Activated CD8-positive, alpha-beta T cell treated with anti-CD3 and anti-CD28 coated beads for 36 hours (primary cell): Measurements from ENCODE around the gene OR10W1. TPM values are rescaled to one million over a fixed set of nuclear protein-coding genes. Genes with fewer than 3 reads are reported as not detected.

Experiments
- ATAC-seq: fragments of 200-7000 bp; cut with Tn5 transposase; one replicate; pipeline ENCODE4 v1.10.0; 2021; ENCODE audit warnings: mild to moderate bottlenecking, moderate library complexity
- CTCF ChIA-PET: fragments of 350-600 bp; sonication (Branson Sonifier 250); formaldehyde crosslinking; loops from one replicate; lab custom pipeline; 2021; ENCODE audit warnings: antibody characterized with exemption; lab: Charles Lee
- POLR2A ChIA-PET: fragments of 350-600 bp; sonication (Branson Sonifier 250); formaldehyde crosslinking; loops from one replicate; lab custom pipeline; 2021; ENCODE audit warnings: antibody characterized with exemption; lab: Charles Lee
- DNase-seq: peaks from one replicate; pipeline ENCODE4 v3.0.0-alpha.2; 2020
- H3K27ac Mint-ChIP-seq: one replicate; pipeline ENCODE4 v1.8.0; 2021; ENCODE audit warnings: mild to moderate bottlenecking, mixed read lengths
- H3K27me3 Mint-ChIP-seq: one replicate; pipeline ENCODE4 v1.8.0; 2021; ENCODE audit warnings: mixed read lengths
- H3K36me3 Mint-ChIP-seq: one replicate; pipeline ENCODE4 v1.8.0; 2021; ENCODE audit warnings: low read depth, mixed read lengths
- H3K4me1 Mint-ChIP-seq: one replicate; pipeline ENCODE4 v1.8.0; 2021; ENCODE audit warnings: low read depth, mixed read lengths
- H3K4me3 Mint-ChIP-seq: one replicate; pipeline ENCODE4 v1.8.0; 2021; ENCODE audit warnings: mild to moderate bottlenecking, moderate library complexity, mixed read lengths
- H3K9me3 Mint-ChIP-seq: one replicate; pipeline ENCODE4 v1.8.0; 2021; ENCODE audit warnings: mixed read lengths
- CTCF ChIP-seq: fragments of 200-600 bp; IDR thresholded peaks from one replicate; pipeline ENCODE4 v1.8.0; 2022; ENCODE audit warnings: antibody characterized with exemption, mild to moderate bottlenecking
- intact Hi-C: fragments of 100-400 bp; cut with micrococcal nuclease; formaldehyde crosslinking; loops from one replicate; pipeline ENCODE4 v1.10.0; 2022
- total RNA-seq, 2 experiments: library from RNA; stranded (reverse); gene quantifications; one replicate each; pipeline ENCODE4 v1.2.3, GENCODE V29; 2021

Gene OR10W1
- total RNA-seq, 2 experiments from 2014 or later = not detected

DNA sequence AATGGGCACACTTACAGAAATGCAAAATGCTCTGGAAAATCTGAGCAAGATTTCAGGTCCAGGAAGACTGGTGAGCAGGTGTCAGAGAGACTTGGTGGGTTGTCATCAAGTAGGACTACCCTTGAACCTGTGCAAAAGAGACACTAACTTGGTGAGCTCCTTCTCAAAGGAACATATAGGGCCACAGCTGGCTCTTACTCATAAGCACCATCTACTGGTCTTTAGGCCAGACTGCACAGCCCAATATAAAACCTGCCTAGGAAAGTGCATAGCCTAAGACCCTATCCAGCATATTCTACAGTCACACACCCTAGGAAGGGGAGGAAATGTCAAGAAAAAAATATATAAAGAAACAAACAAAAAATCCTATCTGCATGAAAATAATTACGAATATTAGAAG lies 18.2 kb upstream of the OR10W1 start:
- DNase-seq (peak; percentile 9), ATAC-seq (peak; percentile 55)
- no peaks in the 10 kb centered on the region for H3K9me3 Mint-ChIP-seq
- ChIA-PET CTCF (interaction anchor here (0.9 to 1.3 kb wide), 6 partner anchors 10 to 485 kb away, joined by 3 to 6 read pairs (median 3); no protein-coding TSS in a partner anchor), POLR2A (no interaction called here)
- no peak overlapping the region for H3K27ac Mint-ChIP-seq
- TF ChIP-seq CTCF = no peak
- intact Hi-C loops = no loop called here
- peaks cover 6% of the 10 kb centered on the region for H3K27me3 Mint-ChIP-seq
- H3K4me1 Mint-ChIP-seq = no peaks in the 10 kb centered on the region
- no peaks in the 10 kb centered on the region for H3K36me3 Mint-ChIP-seq
- H3K4me3 Mint-ChIP-seq = no peak overlapping the region

- CTCF ChIA-PET = interaction anchor here (0.7 to 1.3 kb wide), 6 partner anchors 11 to 484 kb away, joined by 3 to 6 read pairs (median 3); no protein-coding TSS in a partner anchor
- POLR2A ChIA-PET = no interaction called here
- peak; percentile 4 for DNase-seq
These were observed 17.5 kb upstream of the OR10W1 start for GRCh38 chr11:58285483-58286040.

GRCh38 chr11:58276151-58276550 lies 8.1 kb upstream of the OR10W1 start:
- no peaks in the 10 kb centered on the region for H3K9me3 Mint-ChIP-seq
- no peaks in the 10 kb centered on the region for H3K4me1 Mint-ChIP-seq
- DNase-seq = no peak
- peaks cover 12% of the 10 kb centered on the region for H3K27me3 Mint-ChIP-seq
- ChIA-PET CTCF (no interaction called here), POLR2A (no interaction called here)
- no peak overlapping the region for H3K27ac Mint-ChIP-seq
- ATAC-seq = no peak
- intact Hi-C loops = no loop called here
- H3K4me3 Mint-ChIP-seq = no peak overlapping the region
- no peaks in the 10 kb centered on the region for H3K36me3 Mint-ChIP-seq
- no peak for TF ChIP-seq CTCF

More at GRCh38 chr11:58285483-58286040, 17.5 kb upstream of the OR10W1 start:
- H3K4me3 Mint-ChIP-seq = no peak overlapping the region
- H3K4me1 Mint-ChIP-seq = no peaks in the 10 kb centered on the region
- no peak overlapping the region for H3K27ac Mint-ChIP-seq
- H3K36me3 Mint-ChIP-seq = no peaks in the 10 kb centered on the region
- no peak for ATAC-seq
- intact Hi-C loops = no loop called here
- H3K27me3 Mint-ChIP-seq = peaks cover 9% of the 10 kb centered on the region
- no peak for TF ChIP-seq CTCF
- H3K9me3 Mint-ChIP-seq = no peaks in the 10 kb centered on the region

DNA sequence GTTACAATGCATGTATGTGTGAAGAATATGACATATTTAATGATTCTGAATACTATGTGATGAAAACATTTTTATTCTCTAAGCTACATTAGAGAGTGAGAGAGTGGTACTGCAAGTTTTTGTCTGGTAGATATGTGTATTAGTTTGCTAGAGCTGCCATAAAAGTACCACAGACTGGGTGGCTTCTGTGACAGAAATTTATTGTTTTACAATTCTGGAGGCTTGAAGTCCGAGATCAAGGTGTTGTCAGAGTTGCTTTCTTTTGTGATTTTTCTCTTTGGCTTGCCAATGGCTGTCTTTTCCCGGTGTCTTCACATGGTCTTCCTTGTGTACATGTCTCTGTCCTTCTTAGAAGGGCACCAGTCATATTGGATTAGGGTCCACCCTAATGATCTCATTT lies 6.9 kb upstream of the OR10W1 start:
- no peaks in the 10 kb centered on the region for H3K36me3 Mint-ChIP-seq
- no peak overlapping the region for H3K4me3 Mint-ChIP-seq
- no peak overlapping the region for H3K27ac Mint-ChIP-seq
- intact Hi-C loops = no loop called here
- ChIA-PET POLR2A (no interaction called here), CTCF (no interaction called here)
- no peak for TF ChIP-seq CTCF
- no peak for ATAC-seq
- H3K27me3 Mint-ChIP-seq = peaks cover 4% of the 10 kb centered on the region
- DNase-seq = no peak
- H3K4me1 Mint-ChIP-seq = no peaks in the 10 kb centered on the region
- no peaks in the 10 kb centered on the region for H3K9me3 Mint-ChIP-seq

DNA sequence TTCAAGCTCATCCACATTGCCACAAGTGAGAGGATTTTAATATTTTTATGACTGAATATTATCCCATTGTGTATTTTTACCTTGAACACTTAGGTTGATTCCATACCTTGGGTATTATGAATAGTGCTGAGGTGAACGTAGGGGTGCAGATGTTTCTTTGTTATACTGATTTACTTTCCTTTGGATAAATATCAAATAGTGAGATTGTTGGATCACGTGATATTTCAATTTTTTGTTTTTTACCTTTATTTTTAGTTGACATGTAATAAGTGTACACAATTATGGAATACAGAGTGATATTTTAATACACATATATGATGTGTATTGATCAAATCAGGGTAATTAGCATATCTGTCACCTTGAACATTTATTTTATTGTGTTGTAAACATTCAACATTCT lies 8.1 kb downstream of the OR10W1 start:
- ATAC-seq (no peak), DNase-seq (no peak)
- intact Hi-C loops = no loop called here
- Mint-ChIP-seq H3K27me3 (peaks cover 5% of the 10 kb centered on the region), H3K4me3 (no peak overlapping the region), H3K9me3 (peaks cover 4% of the 10 kb centered on the region), H3K36me3 (no peaks in the 10 kb centered on the region), H3K4me1 (no peaks in the 10 kb centered on the region), H3K27ac (no peak overlapping the region)
- ChIA-PET CTCF (no interaction called here), POLR2A (no interaction called here)
- no peak for TF ChIP-seq CTCF
